OCI-M1 (cell line): Measurements from ENCODE around the gene CREBRF.
A peak's percentile ranks its signal among the peaks of the same experiment; 100 is the strongest.
"Not testable (repeated sequence)": the region's sequence is repeated elsewhere in the genome, so short reads cannot be mapped to it uniquely, and the experiment has no call there.

Experiments
- DNase-seq: peaks from one replicate; lab custom pipeline; 2025; lab: John Stamatoyannopoulos, UW

The CREBRF gene

GRCh38 chr5:173090639-173091038, 34.5 kb downstream of the CREBRF start:
- no peak for DNase-seq

DNA sequence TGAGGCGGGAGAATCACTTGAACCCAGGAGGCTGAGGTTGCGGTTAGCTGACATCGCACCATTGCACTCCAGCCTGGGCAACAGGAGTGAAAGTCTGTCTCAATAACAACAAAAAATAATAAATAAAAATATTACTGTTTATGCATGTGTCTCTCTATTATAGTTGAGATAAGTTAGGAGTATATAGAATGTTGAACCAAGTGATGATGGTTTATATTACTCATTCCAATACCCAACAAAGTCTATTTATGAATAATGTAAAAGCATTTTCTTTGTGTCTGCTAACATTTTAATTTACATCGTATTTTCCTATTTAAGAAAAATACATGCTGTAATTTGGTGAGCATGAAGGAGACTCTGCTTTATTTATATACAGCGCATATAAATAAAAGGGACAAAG, 35.8 kb downstream of the CREBRF start:
- no peak for DNase-seq

GRCh38 chr5:173093606-173094005, 37.5 kb downstream of the CREBRF start:
- DNase-seq: no peak

DNA sequence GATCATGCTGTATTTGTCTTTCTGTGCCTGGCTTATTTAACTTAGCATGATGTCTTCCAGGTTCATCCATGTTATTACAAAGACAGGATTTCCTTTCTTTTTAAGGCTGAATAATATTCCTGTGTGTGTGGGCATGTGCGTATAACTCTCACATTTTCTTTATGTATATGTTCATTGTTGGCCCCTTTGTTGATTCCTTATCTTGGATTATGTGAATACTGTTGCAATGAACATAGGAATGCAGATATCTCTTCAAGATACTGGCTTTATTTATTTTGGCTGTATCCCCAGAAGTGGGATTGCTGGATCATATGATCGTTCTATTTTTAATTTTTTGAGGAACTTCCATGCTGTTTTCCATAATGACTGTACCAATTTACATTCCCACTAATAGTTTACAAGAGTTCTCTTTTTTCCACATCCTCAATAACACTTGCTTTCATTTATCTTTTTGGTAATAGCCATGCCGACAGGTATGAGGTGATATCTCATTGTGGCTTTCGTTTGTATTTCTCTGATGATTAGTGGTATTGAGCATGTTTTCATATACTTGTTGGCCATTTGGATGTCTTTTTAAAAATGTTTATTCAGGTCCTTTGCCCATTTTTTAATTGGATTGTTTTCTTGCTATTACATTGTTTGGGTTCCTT, 38.0 kb downstream of the CREBRF start:
- DNase-seq: no peak

DNA sequence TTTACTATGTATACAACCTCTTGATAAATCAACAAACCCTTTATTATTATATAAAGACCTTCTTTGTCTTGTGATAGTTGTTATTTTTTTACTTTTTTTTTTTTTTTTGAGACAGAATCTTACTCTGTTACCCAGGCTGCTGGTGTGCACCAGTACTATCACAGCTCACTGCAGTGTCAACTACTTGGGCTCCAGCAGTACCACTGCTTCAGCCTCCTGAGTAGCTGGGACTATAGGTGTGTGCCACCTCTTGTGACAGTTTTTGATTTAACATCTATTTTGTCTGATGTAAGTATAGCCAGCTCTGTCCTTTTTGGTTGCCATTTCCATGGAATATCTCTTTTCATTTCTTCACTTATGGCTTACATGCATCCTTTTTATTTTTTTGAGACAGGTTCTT, 42.6 kb downstream of the CREBRF start:
- DNase-seq: no peak

- no peak for DNase-seq
Measured at GRCh38 chr5:173099461-173099860, 43.3 kb downstream of the CREBRF start.

DNA sequence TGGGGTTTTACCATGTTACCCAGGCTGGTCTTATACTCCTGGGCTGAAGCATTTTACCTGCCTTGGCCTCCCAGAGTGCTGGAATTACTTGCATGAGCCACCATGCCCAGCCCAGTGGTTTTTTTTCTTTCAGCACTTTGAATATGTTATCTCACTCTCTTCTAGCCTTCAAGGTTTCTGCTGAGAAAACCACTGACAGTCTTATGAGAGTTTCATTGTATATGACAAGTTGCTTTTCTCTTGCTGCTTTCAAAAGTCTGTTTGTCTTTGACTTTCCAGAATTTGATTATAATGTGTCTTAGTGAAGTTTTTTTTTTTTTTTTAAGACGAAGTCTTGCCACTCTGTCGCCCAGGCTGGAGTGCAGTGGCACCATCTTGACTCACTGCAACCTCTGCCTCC, 45.1 kb downstream of the CREBRF start:
- no peak for DNase-seq

DNA sequence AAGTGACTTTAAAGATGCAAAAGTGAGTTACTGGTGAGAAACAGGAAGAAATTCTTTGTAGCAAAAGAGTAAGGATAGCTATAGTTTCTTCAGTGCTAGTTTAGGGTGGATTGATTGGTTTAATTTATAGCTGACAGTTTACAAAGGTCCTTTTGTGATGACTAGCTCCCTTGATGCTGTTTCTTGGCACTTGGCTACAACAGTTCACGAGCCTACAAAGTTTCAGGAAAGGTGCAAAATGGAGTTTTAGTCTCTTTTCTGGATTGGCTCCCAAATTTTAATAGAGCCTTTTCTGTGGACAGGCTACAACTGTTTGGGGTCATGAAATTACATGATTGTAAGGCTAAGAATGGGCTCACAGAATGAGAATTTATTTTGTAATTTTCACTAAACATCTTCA, 47.3 kb downstream of the CREBRF start:
- no peak for DNase-seq

GRCh38 chr5:173108914-173109313, 52.8 kb downstream of the CREBRF start:
- no peak for DNase-seq

DNA sequence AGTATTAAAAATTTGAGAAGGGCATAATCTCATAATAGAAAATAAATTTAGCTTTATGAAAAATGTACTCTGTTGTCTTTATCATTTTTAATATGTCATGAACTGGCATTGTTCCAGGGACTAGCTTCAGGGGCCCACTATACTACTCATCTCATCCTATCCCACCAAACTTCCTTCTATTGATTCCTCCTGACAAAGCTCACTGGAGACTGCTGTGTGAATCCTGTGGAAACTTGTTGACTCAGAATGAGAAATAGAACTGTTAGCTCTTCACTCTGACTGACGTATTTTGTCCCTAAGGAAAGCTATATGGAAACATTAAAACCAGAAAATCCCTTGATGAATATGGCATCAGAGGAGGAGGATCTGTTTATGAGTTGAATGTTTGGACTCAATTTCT, 58.4 kb downstream of the CREBRF start:
- no peak for DNase-seq

- DNase-seq: no peak
Measured at GRCh38 chr5:173119719-173120118, 63.6 kb downstream of the CREBRF start.

GRCh38 chr5:173123416-173123815, 67.3 kb downstream of the CREBRF start:
- no peak for DNase-seq

DNA sequence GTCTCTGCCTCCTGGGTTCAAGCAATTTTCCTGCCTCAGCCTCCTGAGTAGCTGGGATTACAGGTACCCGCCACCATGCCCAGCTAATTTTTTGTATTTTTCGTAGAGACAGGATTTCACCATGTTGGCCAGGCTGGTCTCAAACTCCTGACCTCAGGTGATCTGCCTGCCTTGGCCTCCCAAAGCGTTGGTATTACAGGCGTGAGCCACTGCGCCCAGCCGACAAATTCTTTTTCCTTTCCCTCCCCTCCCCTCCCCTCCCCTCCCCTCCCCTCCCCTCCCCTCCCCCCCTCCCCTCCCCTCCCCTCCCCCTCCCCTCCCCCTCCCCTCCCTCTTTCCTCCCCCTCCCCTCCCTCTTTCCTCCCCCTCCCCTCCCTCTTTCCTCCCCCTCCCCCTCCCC, 76.0 kb downstream of the CREBRF start:
- not testable (repeated sequence) for DNase-seq

GRCh38 chr5:173138707-173139106, 82.6 kb downstream of the CREBRF start:
- no peak for DNase-seq

GRCh38 chr5:173139631-173140030, 83.5 kb downstream of the CREBRF start:
- DNase-seq: no peak

DNA sequence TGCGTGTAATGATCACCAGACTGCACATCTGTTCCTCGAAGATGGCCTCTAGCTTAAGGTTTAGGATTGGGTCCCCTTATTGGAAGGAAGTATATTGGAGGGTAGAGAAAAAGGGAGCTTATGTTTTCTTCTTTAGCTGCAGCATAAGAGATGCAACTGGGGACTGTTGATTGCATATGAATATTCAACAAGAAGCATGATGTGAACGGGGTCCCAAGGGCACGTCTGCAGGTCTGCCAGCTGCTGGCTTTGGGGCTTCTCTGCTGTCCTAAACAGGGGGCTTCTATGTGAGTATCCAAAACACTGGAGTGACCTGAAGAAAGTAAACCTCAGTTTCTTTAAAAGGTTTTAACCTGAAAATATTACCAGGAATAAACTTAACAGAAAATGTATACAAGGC, 84.6 kb downstream of the CREBRF start:
- no peak for DNase-seq

DNA sequence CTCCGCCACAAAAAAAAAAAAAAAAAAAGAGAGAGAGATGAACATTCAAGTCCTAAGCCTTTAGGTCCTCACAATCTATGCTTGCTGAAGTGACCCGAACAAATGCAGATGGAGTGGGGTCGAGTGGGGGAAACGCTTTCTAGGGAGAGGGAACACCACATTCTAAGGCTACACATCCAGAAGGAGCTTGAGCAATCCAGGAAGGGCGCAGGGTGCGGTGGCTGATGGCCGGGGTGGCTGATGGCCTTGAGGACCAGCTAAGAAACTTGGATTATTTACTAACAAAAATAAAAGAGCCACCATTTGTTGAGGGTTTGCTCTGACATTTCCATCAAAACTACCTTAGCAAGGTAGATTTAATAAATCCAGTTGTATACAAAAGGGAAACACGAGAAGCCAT, 87.4 kb downstream of the CREBRF start:
- no peak for DNase-seq

DNA sequence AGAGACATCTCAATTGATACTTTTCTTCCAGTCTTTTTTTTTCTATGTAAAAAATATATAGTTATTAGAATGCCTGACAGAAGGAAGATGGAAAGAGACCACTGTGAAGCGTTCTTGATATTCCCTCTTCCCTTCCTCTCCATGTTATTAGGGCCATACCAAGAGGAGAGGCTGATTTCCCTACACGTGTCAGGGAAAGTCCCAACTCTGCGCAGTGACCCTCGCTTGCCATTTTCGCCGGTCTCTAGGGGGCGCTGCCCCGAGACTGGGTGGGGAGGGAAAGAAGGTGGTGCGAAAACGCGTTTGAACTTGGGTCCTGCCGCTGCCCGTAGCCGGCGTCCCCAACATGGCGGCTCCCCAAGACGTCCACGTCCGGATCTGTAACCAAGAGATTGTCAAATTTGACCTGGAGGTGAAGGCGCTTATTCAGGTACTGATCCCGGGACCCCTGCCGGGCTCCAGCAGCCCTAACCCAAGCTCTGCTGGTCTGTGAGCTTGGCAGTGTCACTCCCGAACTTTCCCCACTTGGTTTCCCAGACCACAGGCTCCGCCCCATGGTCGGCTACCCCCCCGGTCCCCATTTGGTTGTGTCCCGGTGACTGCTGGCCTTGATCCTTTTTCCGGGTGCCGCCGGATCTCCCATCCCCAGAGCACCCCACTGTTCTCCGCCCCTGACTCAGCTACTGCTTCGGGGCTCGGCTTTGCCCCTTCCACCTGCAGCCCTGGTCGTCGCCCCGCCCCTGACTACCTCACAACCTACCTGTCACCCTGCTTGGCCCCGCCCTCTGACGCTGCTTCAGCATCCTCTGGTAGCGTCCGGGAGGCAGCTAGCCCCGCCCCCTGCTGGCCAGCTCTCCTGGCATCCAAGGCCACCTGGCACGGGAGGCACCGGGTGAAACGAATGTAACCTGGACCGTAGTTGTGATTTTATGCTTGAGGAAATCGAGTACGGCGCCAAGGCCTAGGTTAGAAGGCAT, 88.3 kb downstream of the CREBRF start, which contains the start of gene BNIP1:
Gene BNIP1 (plus strand): TSS at position 332 of the 977 bp plus-strand sequence. CDS start 15 bp downstream, at position 347.
- DNase-seq: peak; percentile 97

DNA sequence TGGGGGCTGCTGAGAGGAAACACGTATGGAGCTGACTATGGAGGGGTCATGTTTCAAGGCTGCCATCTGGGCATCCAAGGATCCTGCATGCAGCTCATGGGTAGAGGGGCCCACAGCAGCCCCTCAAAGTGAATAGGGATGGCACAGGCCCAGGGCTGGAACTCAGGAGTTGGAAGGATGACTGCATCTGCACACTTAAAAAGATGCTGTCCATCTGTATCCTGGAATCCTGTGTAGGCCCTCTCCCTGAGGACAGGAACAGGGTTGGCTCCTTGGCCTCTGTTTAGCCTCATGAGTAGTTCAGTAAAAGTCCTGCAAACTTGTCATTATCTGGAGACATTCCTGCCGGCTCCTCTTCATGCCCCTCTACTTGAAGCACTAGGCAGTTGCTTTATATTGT, 92.2 kb downstream of the CREBRF start:
- no peak for DNase-seq

DNA sequence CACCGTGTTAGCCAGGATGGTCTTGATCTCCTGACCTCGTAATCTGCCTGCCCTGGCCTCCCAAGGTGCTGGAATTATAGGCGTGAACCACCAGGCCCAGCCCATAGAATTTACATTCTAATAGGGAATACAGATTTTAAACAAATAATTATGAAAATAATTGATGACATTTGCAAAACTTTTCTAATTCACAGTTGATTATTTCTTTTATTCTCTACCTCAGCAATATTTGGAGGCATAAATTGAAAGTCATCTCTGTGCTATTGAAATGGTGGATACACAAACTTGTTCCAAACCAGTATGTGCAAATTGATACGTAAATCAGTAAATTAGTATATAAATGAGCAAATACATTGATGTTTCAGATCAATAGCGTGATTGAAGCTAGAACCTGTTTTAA, 96.4 kb downstream of the CREBRF start:
- DNase-seq: no peak

- no peak for DNase-seq
Measured at GRCh38 chr5:173153842-173154241, 97.7 kb downstream of the CREBRF start.

DNA sequence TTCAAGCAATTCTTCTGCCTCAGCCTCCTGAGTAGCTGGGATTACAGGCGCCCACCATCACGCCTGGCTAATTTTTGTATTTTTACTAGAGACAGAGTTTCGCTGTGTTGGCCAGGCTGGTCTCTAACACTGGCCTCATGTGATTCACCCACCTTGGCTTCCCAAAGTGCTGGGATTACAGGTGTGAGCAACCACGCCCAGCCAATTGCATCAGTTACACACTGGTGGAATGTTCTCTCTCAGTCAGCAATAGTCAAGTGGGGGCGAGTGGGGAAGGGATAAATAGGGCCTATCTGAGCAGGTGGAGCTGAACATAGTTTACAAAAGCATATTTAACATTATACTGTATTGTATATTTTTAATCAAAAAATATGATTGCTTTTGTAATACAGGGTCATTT, 98.5 kb downstream of the CREBRF start:
- DNase-seq: not testable (repeated sequence)

DNA sequence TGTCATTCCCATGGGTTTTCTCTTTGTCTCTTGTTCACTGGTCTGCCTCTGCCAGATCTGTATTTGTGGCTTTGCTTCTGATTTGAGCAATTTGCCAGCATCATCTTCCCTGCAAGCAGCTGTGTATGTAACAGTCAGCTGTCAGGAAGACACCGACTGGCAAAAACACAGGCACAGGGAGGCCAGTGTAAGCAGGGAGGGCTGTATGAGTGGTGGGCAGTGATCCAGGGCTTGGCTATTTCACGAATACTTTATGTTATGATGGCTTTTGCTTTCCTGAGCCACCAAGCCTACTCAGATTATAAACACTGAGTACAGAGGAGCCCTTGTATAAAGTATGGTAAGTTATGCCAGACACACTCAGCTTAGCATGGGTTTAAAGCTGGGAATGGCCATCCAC, 99.8 kb downstream of the CREBRF start:
- DNase-seq: no peak
